ENCODE results near the gene EID1.

DNA sequence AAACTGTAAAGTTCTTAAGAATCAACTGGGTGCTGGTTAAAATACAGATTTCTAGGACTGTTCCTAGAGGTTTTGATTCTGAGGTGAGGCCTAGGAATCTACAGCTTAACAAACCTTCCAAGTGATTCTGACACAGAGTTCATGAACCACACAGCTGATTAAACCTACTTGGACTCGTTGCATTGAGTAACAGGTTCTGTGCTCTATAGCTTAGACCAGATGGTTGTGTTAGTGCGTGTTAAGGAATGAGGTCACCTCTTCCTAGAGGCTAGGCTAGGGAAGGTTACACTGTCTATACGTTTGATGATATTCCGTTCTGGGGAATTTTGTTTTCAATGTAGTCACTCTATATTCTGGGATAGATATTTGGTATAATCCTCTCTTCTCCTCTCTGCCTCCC is 21.9 kb downstream of the EID1 start:
- TF ChIP-seq CTCF (IDR thresholded peaks at IDR 0.05) (no peak), POLR2A (IDR thresholded peaks at IDR 0.05) (no peak)

Measured in breast epithelium (tissue), 3 donors.